GM18861 (cell line): ENCODE data around the gene CTCFL.

ENCODE experiments used
- ATAC-seq: cut with Tn5 transposase; IDR thresholded peaks from one replicate; pipeline ENCODE4 v1.9.1; 2021; ENCODE audit not compliant: unreplicated experiment

Gene CTCFL

GRCh38 chr20:57468523-57469417 lies 56.2 kb downstream of the CTCFL start:
- ATAC-seq, result no peak

GRCh38 chr20:57467742-57468141 lies 57.2 kb downstream of the CTCFL start:
- no peak for ATAC-seq

- no peak for ATAC-seq
These were observed 59.0 kb downstream of the CTCFL start for GRCh38 chr20:57465943-57466342.

GRCh38 chr20:57465486-57465885 lies 59.5 kb downstream of the CTCFL start:
- no peak for ATAC-seq

- no peak for ATAC-seq
These were observed 60.2 kb downstream of the CTCFL start for GRCh38 chr20:57464642-57465211.

- no peak for ATAC-seq
These were observed 62.2 kb downstream of the CTCFL start for GRCh38 chr20:57462781-57463180.

- no peak for ATAC-seq
These were observed 63.2 kb downstream of the CTCFL start for GRCh38 chr20:57461726-57462125.

GRCh38 chr20:57460781-57461465 lies 64.0 kb downstream of the CTCFL start:
- ATAC-seq, result no peak

- ATAC-seq, result no peak
These were observed 65.0 kb downstream of the CTCFL start for GRCh38 chr20:57459897-57460296.

GRCh38 chr20:57459278-57459677 lies 65.7 kb downstream of the CTCFL start:
- ATAC-seq, result no peak

- ATAC-seq, result no peak
These were observed 66.4 kb downstream of the CTCFL start for GRCh38 chr20:57458400-57459160.

GRCh38 chr20:57457243-57458095 lies 67.5 kb downstream of the CTCFL start:
- no peak for ATAC-seq

GRCh38 chr20:57456116-57456515 lies 68.8 kb downstream of the CTCFL start:
- no peak for ATAC-seq

GRCh38 chr20:57455386-57455785 lies 69.6 kb downstream of the CTCFL start:
- ATAC-seq, result no peak

- ATAC-seq, result no peak
These were observed 72.9 kb downstream of the CTCFL start for GRCh38 chr20:57451795-57452661.

GRCh38 chr20:57451431-57451794 lies 73.5 kb downstream of the CTCFL start:
- ATAC-seq, result no peak

GRCh38 chr20:57450931-57451330 lies 74.0 kb downstream of the CTCFL start:
- peak; percentile 32 for ATAC-seq

- ATAC-seq, result peak; percentile 67
These were observed 74.5 kb downstream of the CTCFL start for GRCh38 chr20:57450419-57450818.
